Measurements from ENCODE around the gene PTS.

The PTS gene

GRCh38 chr11:112223121-112223520 lies 3.1 kb upstream of the PTS start:
- DNase-seq: no peak

- DNase-seq: no peak
These were observed 2.3 kb upstream of the PTS start for GRCh38 chr11:112223754-112224532.

- peak; percentile 17 for DNase-seq
These were observed 521 bp upstream of the PTS start for GRCh38 chr11:112225753-112226061.

GRCh38 chr11:112226831-112227401 lies 688 bp downstream of the PTS start:
- no peak for DNase-seq

- no peak for DNase-seq
These were observed 1.2 kb downstream of the PTS start for GRCh38 chr11:112227471-112227870.

GRCh38 chr11:112228706-112229105 lies 2.5 kb downstream of the PTS start:
- no peak for DNase-seq

GRCh38 chr11:112229159-112229558 lies 2.9 kb downstream of the PTS start:
- DNase-seq: no peak

- DNase-seq: no peak
These were observed 3.7 kb downstream of the PTS start for GRCh38 chr11:112229746-112230433.

- no peak for DNase-seq
These were observed 5.7 kb downstream of the PTS start for GRCh38 chr11:112231952-112232351.

GRCh38 chr11:112235750-112236390 lies 9.6 kb downstream of the PTS start:
- no peak for DNase-seq

GRCh38 chr11:112237451-112237850 lies 11.2 kb downstream of the PTS start:
- no peak for DNase-seq

- no peak for DNase-seq
These were observed 11.8 kb downstream of the PTS start for GRCh38 chr11:112238041-112238440.

- DNase-seq: no peak
These were observed 15.3 kb downstream of the PTS start for GRCh38 chr11:112241486-112241885.

GRCh38 chr11:112247201-112247600 lies 21.0 kb downstream of the PTS start:
- DNase-seq: no peak

GRCh38 chr11:112248201-112248600 lies 22.0 kb downstream of the PTS start:
- no peak for DNase-seq

GRCh38 chr11:112249871-112250610 lies 23.8 kb downstream of the PTS start:
- DNase-seq: no peak

- DNase-seq: no peak
These were observed 27.5 kb downstream of the PTS start for GRCh38 chr11:112253605-112254242.

GRCh38 chr11:112255067-112255720 lies 29.0 kb downstream of the PTS start:
- DNase-seq: no peak

GRCh38 chr11:112260490-112260889 lies 34.3 kb downstream of the PTS start, which contains the start of gene PLET1:
Gene PLET1, minus strand, starts transcription at chr11:112260860. Its CDS starts 271 bp downstream, at chr11:112260589.
- DNase-seq: no peak

GRCh38 chr11:112265659-112266409 lies 39.6 kb downstream of the PTS start:
- no peak for DNase-seq

GRCh38 chr11:112266410-112266778 lies 40.2 kb downstream of the PTS start:
- DNase-seq: no peak

Data from COR-L47 (cell line).